Endothelial cell of umbilical vein (primary cell): ENCODE measurements around the gene RILPL2. TPM values are rescaled to one million over a fixed set of nuclear protein-coding genes. Genes with fewer than 3 reads are reported as not detected.

Source experiments
- BruUV-seq: library from RNA; stranded (reverse); fragments of 400-500 nt; replicated peaks from 2 replicates; lab custom pipeline; 2021; lab: Mats Ljungman, UMichigan
- CTCF ChIA-PET: fragments of 300-600, 350-600 bp; sonication (Branson Sonifier 250); formaldehyde crosslinking; loops from one replicate; lab custom pipeline; 2021; ENCODE audit warnings: antibody characterized with exemption, inconsistent platforms; lab: Charles Lee
- POLR2A ChIA-PET: fragments of 300-600, 350-600 bp; sonication (Branson Sonifier 250); formaldehyde crosslinking; loops from one replicate; lab custom pipeline; 2021; ENCODE audit warnings: antibody characterized with exemption, inconsistent platforms; lab: Charles Lee
- DNase-seq: peaks from one replicate; pipeline ENCODE4 v3.0.0-alpha.2; 2011; ENCODE audit warnings: low read depth, low spot score
- FAIRE-seq: peaks from 2 replicates; lab custom pipeline; 2011; peaks lifted over from hg19 to GRCh38; lab: Jason Lieb, UNC
- H2AFZ ChIP-seq: 2 replicates; pipeline ENCODE4 v1.6.0; 2012; ENCODE audit warnings: low read depth, low read length, control low read depth, inconsistent platforms
- H3K27ac ChIP-seq: 2 replicates; pipeline ENCODE4 v1.5.1; 2011; ENCODE audit warnings: low read depth, mild to moderate bottlenecking, control low read depth, low read length, moderate library complexity; ENCODE audit not compliant: insufficient read depth
- H3K27me3 ChIP-seq, 2 experiments: 2 replicates each; pipeline versions ENCODE4 v1.6.0 to v1.6.1; 2011; ENCODE audit warnings: low read length in 2 of 2, mixed read lengths in 1 of 2; ENCODE audit not compliant: control insufficient read depth in 2 of 2, insufficient read depth in 2 of 2
- H3K36me3 ChIP-seq, 2 experiments: 2 replicates in 1 of 2; 3 replicates in 1 of 2; pipeline ENCODE4 v1.5.1; 2011; ENCODE audit warnings: low read length in 2 of 2, mild to moderate bottlenecking in 1 of 2, moderate library complexity in 1 of 2; ENCODE audit not compliant: control insufficient read depth in 2 of 2, insufficient read depth in 2 of 2; ENCODE audit errors: extremely low read depth in 1 of 2
- H3K4me1 ChIP-seq: 3 replicates; pipeline ENCODE4 v1.5.1; 2011; ENCODE audit warnings: mild to moderate bottlenecking, low read length; ENCODE audit not compliant: control insufficient read depth, insufficient read depth; ENCODE audit errors: extremely low read depth
- H3K4me2 ChIP-seq: 2 replicates; pipeline ENCODE4 v1.6.1; 2011; ENCODE audit warnings: low read length, control low read depth, mixed read lengths; ENCODE audit not compliant: insufficient read depth
- H3K4me3 ChIP-seq, 3 experiments: fragments of 200-600 bp in 1 of 3; sonication (generic), shearing (Covaris generic) in 1 of 3; replicated peaks in 1 of 3; 2 replicates each; pipeline ENCODE4 v1.5.1; 2011 to 2016; ENCODE audit warnings: control low read depth in 3 of 3, low read length in 3 of 3, mild to moderate bottlenecking in 2 of 3, inconsistent platforms in 1 of 3, low read depth in 1 of 3, moderate library complexity in 1 of 3; ENCODE audit not compliant: insufficient read depth in 1 of 3
- H3K79me2 ChIP-seq: 2 replicates; pipeline ENCODE4 v1.6.0; 2012; ENCODE audit warnings: low read length, inconsistent platforms; ENCODE audit not compliant: control insufficient read depth, insufficient read depth
- H3K9ac ChIP-seq: replicated peaks from 2 replicates; pipeline ENCODE3; 2011; ENCODE audit warnings: low read length, control low read depth; ENCODE audit not compliant: insufficient read depth; ENCODE audit errors: extremely low read depth
- H3K9me1 ChIP-seq: replicated peaks from 3 replicates; pipeline ENCODE4 v1.6.0; 2011; ENCODE audit warnings: mild to moderate bottlenecking, low read length; ENCODE audit not compliant: control insufficient read depth, insufficient read depth; ENCODE audit errors: extremely low read depth
- H3K9me3 ChIP-seq: replicated peaks from 2 replicates; pipeline ENCODE4 v1.5.1; 2012; ENCODE audit warnings: low read length, inconsistent platforms; ENCODE audit not compliant: control insufficient read depth, insufficient read depth
- H4K20me1 ChIP-seq: replicated peaks from 2 replicates; pipeline ENCODE3; 2011; ENCODE audit warnings: mild to moderate bottlenecking, low read length; ENCODE audit not compliant: control insufficient read depth, insufficient read depth; ENCODE audit errors: extremely low read depth
- FOS ChIP-seq: IDR thresholded peaks from 2 replicates; pipeline ENCODE4 v1.6.1; 2011; ENCODE audit warnings: mild to moderate bottlenecking, low read length, moderate library complexity, borderline replicate concordance; ENCODE audit not compliant: insufficient read depth
- GATA2 ChIP-seq: IDR thresholded peaks from 2 replicates; pipeline ENCODE4 v1.7.0; 2011; ENCODE audit warnings: low read depth, mild to moderate bottlenecking, moderate library complexity, mixed read lengths, low read length; ENCODE audit not compliant: insufficient read length, insufficient read depth
- MYC ChIP-seq: IDR thresholded peaks from one replicate; pipeline ENCODE4 v1.6.1; 2011; ENCODE audit warnings: mild to moderate bottlenecking, low read depth, low read length
- POLR2A ChIP-seq: IDR thresholded peaks from 2 replicates; pipeline ENCODE4 v1.6.1; 2012; ENCODE audit warnings: low read depth, mild to moderate bottlenecking, control low read depth, low read length
- POLR2AphosphoS5 ChIP-seq: IDR thresholded peaks from 2 replicates; pipeline ENCODE4 v1.6.1; 2012; ENCODE audit warnings: low read depth, mild to moderate bottlenecking, control low read depth, low read length, moderate library complexity; ENCODE audit not compliant: insufficient read depth
- dilution Hi-C: fragments of 300-500 bp; cut with MboI; formaldehyde crosslinking; loops from one replicate; pipeline ENCODE4 v1.15.0; 2019; ENCODE audit warnings: low sequenced_read_pairs; ENCODE audit not compliant: extremely low pct_ligation_motif_present
- intact Hi-C: fragments of 100-400 bp; cut with micrococcal nuclease; formaldehyde crosslinking; loops from one replicate; pipeline ENCODE4 v1.10.0; 2022
- polyA plus RNA-seq, 4 experiments: library from polyadenylated mRNA; depleted of rRNA in 3 of 4; stranded (reverse) in 3 of 4; unstranded in 1 of 4; fragments of >200 nt; gene quantifications; 2 replicates each; pipeline versions ENCODE4 v1.2.1 to v1.2.3, GENCODE V29; 2011 to 2012; ENCODE audit warnings: missing spikeins in 1 of 4
- total RNA-seq: library from RNA; stranded (reverse); gene quantifications from 2 replicates; pipeline ENCODE4 v1.2.3, GENCODE V29; 2021
- TF ChIP-seq, protein P1 (sequence below), 2 donors: IDR thresholded peaks; 1 replicate in 1 of 2; 2 replicates in 1 of 2; pipeline ENCODE4 v1.5.1; 2011; ENCODE audit warnings: low read length in 2 of 2, mild to moderate bottlenecking in 2 of 2, moderate library complexity in 2 of 2, control low read depth in 1 of 2, inconsistent platforms in 1 of 2, low read depth in 1 of 2; ENCODE audit not compliant: insufficient read depth in 1 of 2; ENCODE audit errors: extremely low read depth in 1 of 2
- TF ChIP-seq, protein P2 (sequence below): IDR thresholded peaks from 2 replicates; pipeline ENCODE4 v1.6.1; 2011; ENCODE audit not compliant: insufficient read depth, insufficient read length

RILPL2 gene
- total and polyA plus RNA-seq, 2 donors (not counting 3 experiments of a cell fraction or from before 2014, with no cell fraction given): 3.3 to 4.6 TPM

DNA sequence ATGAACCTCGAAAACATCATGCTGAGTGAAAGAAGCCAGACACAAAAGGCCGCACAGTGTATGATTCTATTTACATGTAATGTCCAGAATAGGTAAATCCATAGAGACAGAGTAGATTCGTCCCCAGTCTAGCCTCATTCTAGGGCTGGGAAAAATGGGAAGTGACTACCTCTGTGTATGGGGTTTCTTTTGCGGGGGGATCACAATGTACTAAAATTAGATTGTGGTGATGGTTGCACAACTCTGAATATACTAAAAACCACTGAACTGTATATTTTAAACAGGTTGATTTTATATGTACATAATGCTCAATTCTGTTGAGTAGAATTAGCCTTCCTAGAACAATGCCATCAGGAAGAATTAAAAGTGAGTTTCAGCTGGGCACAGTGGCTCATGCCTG is 6.3 kb upstream of the RILPL2 start:
- BruUV-seq: no TSS peak
- H3K4me3 ChIP-seq: no peak overlapping the region
- ChIA-PET CTCF (no interaction called here), POLR2A (no interaction called here)
- no peak overlapping the region for H2AFZ ChIP-seq
- H3K9ac ChIP-seq: no peak overlapping the region
- no peaks in the 10 kb centered on the region for H3K36me3 ChIP-seq
- TF ChIP-seq, protein P1, sequence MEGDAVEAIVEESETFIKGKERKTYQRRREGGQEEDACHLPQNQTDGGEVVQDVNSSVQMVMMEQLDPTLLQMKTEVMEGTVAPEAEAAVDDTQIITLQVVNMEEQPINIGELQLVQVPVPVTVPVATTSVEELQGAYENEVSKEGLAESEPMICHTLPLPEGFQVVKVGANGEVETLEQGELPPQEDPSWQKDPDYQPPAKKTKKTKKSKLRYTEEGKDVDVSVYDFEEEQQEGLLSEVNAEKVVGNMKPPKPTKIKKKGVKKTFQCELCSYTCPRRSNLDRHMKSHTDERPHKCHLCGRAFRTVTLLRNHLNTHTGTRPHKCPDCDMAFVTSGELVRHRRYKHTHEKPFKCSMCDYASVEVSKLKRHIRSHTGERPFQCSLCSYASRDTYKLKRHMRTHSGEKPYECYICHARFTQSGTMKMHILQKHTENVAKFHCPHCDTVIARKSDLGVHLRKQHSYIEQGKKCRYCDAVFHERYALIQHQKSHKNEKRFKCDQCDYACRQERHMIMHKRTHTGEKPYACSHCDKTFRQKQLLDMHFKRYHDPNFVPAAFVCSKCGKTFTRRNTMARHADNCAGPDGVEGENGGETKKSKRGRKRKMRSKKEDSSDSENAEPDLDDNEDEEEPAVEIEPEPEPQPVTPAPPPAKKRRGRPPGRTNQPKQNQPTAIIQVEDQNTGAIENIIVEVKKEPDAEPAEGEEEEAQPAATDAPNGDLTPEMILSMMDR (IDR thresholded peaks at IDR 0.05; ENCODE audit: extremely low read depth in 1 of 2, insufficient read depth in 1 of 2, low read depth in 1 of 2, low read length in 2 of 2): no peak
- TF ChIP-seq POLR2A: no peak
- TF ChIP-seq, protein P2, sequence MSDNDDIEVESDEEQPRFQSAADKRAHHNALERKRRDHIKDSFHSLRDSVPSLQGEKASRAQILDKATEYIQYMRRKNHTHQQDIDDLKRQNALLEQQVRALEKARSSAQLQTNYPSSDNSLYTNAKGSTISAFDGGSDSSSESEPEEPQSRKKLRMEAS: no peak
- no peak for TF ChIP-seq MYC
- TF ChIP-seq GATA2: no peak
- no peak for TF ChIP-seq FOS
- no peak for TF ChIP-seq POLR2AphosphoS5
- DNase-seq (no peak), FAIRE-seq (no peak)
- dilution Hi-C loops (no loop called here), intact Hi-C loops (no loop called here)
- H4K20me1 ChIP-seq: no peaks in the 10 kb centered on the region
- no peaks in the 10 kb centered on the region for H3K79me2 ChIP-seq
- no peaks in the 10 kb centered on the region for H3K9me3 ChIP-seq
- H3K27me3 ChIP-seq: no peaks in the 10 kb centered on the region
- no peak overlapping the region for H3K4me2 ChIP-seq
- peaks cover 22% of the 10 kb centered on the region for H3K4me1 ChIP-seq
- H3K9me1 ChIP-seq: no peaks in the 10 kb centered on the region
- H3K27ac ChIP-seq: no peak overlapping the region
